Measurements from ENCODE around the gene CDKAL1.

DNA sequence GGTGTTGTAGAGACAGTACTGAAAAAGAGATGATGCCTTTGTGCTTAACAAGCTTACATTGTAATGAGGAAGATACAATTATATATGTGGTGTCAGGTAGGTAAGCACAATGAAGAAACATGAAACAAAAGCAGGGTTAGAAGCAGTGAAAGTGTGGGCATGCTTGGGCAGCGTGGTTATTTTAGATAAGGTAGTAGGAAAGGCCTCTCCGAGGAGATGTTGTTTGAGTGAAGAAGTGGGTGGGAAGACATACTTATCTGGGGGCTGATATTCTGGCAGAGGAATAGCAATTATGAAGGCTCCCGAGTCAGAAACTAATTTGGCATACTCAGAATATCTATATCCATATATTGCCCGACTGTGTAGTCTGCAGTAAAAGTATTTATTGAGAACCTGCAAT lies 4.7 kb downstream of the CDKAL1 start:
- TF ChIP-seq, protein P1, sequence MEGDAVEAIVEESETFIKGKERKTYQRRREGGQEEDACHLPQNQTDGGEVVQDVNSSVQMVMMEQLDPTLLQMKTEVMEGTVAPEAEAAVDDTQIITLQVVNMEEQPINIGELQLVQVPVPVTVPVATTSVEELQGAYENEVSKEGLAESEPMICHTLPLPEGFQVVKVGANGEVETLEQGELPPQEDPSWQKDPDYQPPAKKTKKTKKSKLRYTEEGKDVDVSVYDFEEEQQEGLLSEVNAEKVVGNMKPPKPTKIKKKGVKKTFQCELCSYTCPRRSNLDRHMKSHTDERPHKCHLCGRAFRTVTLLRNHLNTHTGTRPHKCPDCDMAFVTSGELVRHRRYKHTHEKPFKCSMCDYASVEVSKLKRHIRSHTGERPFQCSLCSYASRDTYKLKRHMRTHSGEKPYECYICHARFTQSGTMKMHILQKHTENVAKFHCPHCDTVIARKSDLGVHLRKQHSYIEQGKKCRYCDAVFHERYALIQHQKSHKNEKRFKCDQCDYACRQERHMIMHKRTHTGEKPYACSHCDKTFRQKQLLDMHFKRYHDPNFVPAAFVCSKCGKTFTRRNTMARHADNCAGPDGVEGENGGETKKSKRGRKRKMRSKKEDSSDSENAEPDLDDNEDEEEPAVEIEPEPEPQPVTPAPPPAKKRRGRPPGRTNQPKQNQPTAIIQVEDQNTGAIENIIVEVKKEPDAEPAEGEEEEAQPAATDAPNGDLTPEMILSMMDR (IDR thresholded peaks at IDR 0.05): no peak
- TF ChIP-seq POLR2A (IDR thresholded peaks at IDR 0.05) (no peak), POLR2AphosphoS5 (IDR thresholded peaks at IDR 0.05) (no peak)

Data from prostate gland (tissue), 2 donors.